Liver (tissue), 9 donors: ENCODE results near the gene B3GNT5. TPM values are rescaled to one million over a fixed set of nuclear protein-coding genes. Genes with fewer than 3 reads are reported as not detected.

Source experiments
- DNase-seq: peaks from one replicate; pipeline ENCODE4 v3.0.0-alpha.2; 2017; ENCODE audit warnings: low spot score
- H3K27ac ChIP-seq, 2 donors: one replicate each; pipeline ENCODE4 v1.7.0; 2013; ENCODE audit warnings: inconsistent platforms in 2 of 2, low read length in 2 of 2, control low read depth in 1 of 2, low read depth in 1 of 2, mild to moderate bottlenecking in 1 of 2
- H3K27me3 ChIP-seq, 4 donors: one replicate each; pipeline versions ENCODE4 v1.6.1 to v1.7.0; 2013; ENCODE audit warnings: low read length in 3 of 4, inconsistent platforms in 1 of 4, mild to moderate bottlenecking in 1 of 4, moderate library complexity in 1 of 4; ENCODE audit not compliant: control insufficient read depth in 4 of 4, insufficient read depth in 4 of 4
- H3K36me3 ChIP-seq, 4 donors: one replicate each; pipeline versions ENCODE4 v1.6.1 to v1.7.0; 2013; ENCODE audit warnings: low read length in 3 of 4, mild to moderate bottlenecking in 3 of 4, low read depth in 1 of 4, moderate library complexity in 1 of 4; ENCODE audit not compliant: control insufficient read depth in 4 of 4, insufficient read depth in 3 of 4
- H3K4me1 ChIP-seq, 4 donors: one replicate each; pipeline versions ENCODE4 v1.6.1 to v1.7.0; 2013; ENCODE audit warnings: low read length in 3 of 4, mild to moderate bottlenecking in 3 of 4, moderate library complexity in 1 of 4; ENCODE audit not compliant: control insufficient read depth in 4 of 4, insufficient read depth in 4 of 4
- H3K4me3 ChIP-seq, 3 donors: one replicate each; pipeline versions ENCODE4 v1.6.1 to v1.7.0; 2013; ENCODE audit warnings: low read length in 3 of 3, control low read depth in 1 of 3, low read depth in 1 of 3, mild to moderate bottlenecking in 1 of 3
- H3K9ac ChIP-seq, 2 donors: one replicate each; pipeline ENCODE4 v1.7.0; 2013; ENCODE audit warnings: low read length in 2 of 2, mild to moderate bottlenecking in 2 of 2, moderate library complexity in 2 of 2, control low read depth in 1 of 2, low read depth in 1 of 2
- H3K9me3 ChIP-seq, 4 donors: one replicate each; pipeline versions ENCODE4 v1.6.1 to v1.7.0; 2013; ENCODE audit warnings: low read length in 3 of 4; ENCODE audit not compliant: control insufficient read depth in 4 of 4
- EGR1 ChIP-seq, 2 donors: IDR thresholded peaks; 2 replicates each; pipeline ENCODE4 v1.6.1; 2016 to 2018; ENCODE audit warnings: antibody characterized with exemption in 2 of 2, low read depth in 2 of 2
- FOXA1 ChIP-seq: IDR thresholded peaks from 2 replicates; pipeline ENCODE4 v1.6.1; 2016; ENCODE audit warnings: antibody characterized with exemption
- FOXA2 ChIP-seq: IDR thresholded peaks from 2 replicates; pipeline ENCODE4 v1.6.1; 2016; ENCODE audit warnings: antibody characterized with exemption
- GABPA ChIP-seq, 2 donors: IDR thresholded peaks in 1 of 2; conservative IDR thresholded peaks in 1 of 2; 2 replicates each; pipeline ENCODE4 v1.6.1; 2016; ENCODE audit warnings: antibody characterized with exemption in 2 of 2, mild to moderate bottlenecking in 1 of 2, moderate library complexity in 1 of 2
- HNF4G ChIP-seq: IDR thresholded peaks from 2 replicates; pipeline ENCODE4 v1.6.1; 2016; ENCODE audit warnings: antibody characterized with exemption
- JUND ChIP-seq, 2 donors: IDR thresholded peaks; 2 replicates each; pipeline ENCODE4 v1.6.1; 2016; ENCODE audit warnings: antibody characterized with exemption in 2 of 2
- NR2F2 ChIP-seq: IDR thresholded peaks from 2 replicates; pipeline ENCODE4 v1.6.1; 2016; ENCODE audit warnings: antibody characterized with exemption
- RAD21 ChIP-seq, 2 donors: IDR thresholded peaks; 2 replicates each; pipeline ENCODE4 v1.6.1; 2016; ENCODE audit warnings: antibody characterized with exemption in 2 of 2, mild to moderate bottlenecking in 2 of 2
- RXRA ChIP-seq, 2 donors: IDR thresholded peaks; 2 replicates each; pipeline ENCODE4 v1.6.1; 2017 to 2018; ENCODE audit warnings: antibody characterized with exemption in 2 of 2, mild to moderate bottlenecking in 1 of 2
- SP1 ChIP-seq: IDR thresholded peaks from 2 replicates; pipeline ENCODE4 v1.6.1; 2018; ENCODE audit warnings: antibody characterized with exemption, mild to moderate bottlenecking
- TAF1 ChIP-seq: conservative IDR thresholded peaks from 2 replicates; pipeline ENCODE4 v1.6.1; 2016; ENCODE audit warnings: antibody characterized with exemption, mild to moderate bottlenecking
- YY1 ChIP-seq: IDR thresholded peaks from 2 replicates; pipeline ENCODE4 v1.6.1; 2016; ENCODE audit warnings: antibody characterized with exemption, mild to moderate bottlenecking
- WGBS: extraction: QIAGEN DNeasy Blood & Tissue Kit; methylation state at CpG from one replicate; pipeline ENCODE4 v1.1.7; 2013; 5-methylcytosine and 5-hydroxymethylcytosine counted together
- polyA plus RNA-seq, 2 donors: library from polyadenylated mRNA; stranded (reverse) in 1 of 2; unstranded in 1 of 2; fragments of 200-250 nt in 1 of 2; fragments of >200 nt in 1 of 2; fragmentation: Nextera tagmentation in 1 of 2; extraction: Ambion mirVana in 1 of 2; gene quantifications; one replicate each; pipeline versions ENCODE4 v1.2.1 to v1.2.3, GENCODE V29; 2013 to 2015
- total RNA-seq, 2 donors: library from RNA; depleted of rRNA; stranded (reverse); fragments of >200 nt; gene quantifications; one replicate each; pipeline ENCODE4 v1.2.3, GENCODE V29; 2014
- TF ChIP-seq, protein P1 (sequence below): IDR thresholded peaks from 2 replicates; pipeline ENCODE4 v1.6.1; 2016; ENCODE audit warnings: antibody characterized with exemption
- TF ChIP-seq, protein P2 (sequence below): IDR thresholded peaks from 2 replicates; pipeline ENCODE4 v1.6.1; 2016; ENCODE audit warnings: antibody characterized with exemption
- TF ChIP-seq, protein P3 (sequence below): fragments of 150-350 bp; IDR thresholded peaks from 2 replicates; pipeline ENCODE4 v1.5.1; 2017; ENCODE audit warnings: improper control_type of control experiment, low read depth, low read length; ENCODE audit not compliant: missing input control
- TF ChIP-seq, protein P4 (sequence below): IDR thresholded peaks from 2 replicates; pipeline ENCODE4 v1.6.1; 2016; ENCODE audit warnings: antibody characterized with exemption
- donor health status: healthy.
- donor health status: healthy.
- donor health status: healthy.
- donor health status: healthy.
- donor health status: healthy.

Gene B3GNT5
- total and polyA plus RNA-seq, 4 donors, result 0.22 to 1.8 (median 0.53) TPM

DNA sequence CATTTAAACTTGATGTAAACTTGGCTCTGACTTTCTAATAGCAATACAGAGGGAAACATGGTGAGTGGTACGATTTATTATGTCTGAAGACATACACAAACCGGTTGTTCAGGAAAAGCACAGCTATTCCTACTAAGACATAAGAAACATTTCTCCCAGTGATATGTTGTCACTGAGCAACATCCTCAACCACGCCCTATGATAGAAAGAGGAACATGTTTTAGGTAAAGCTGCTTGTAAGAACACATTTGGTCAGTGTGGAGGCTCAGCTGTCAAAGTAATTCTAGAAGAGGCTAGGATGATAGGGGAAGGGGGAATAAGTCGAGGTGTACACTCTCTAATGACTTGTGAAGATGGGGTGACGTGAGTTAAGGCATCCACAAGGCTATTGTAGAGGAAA is 42.7 kb upstream of the B3GNT5 start:
- Histone ChIP-seq H3K27ac (peak overlapping the region; percentile 51 to 59), H3K36me3 (no peaks in the 10 kb centered on the region), H3K4me1 (peaks cover 0 to 12% (median 2%) of the 10 kb centered on the region in 4 donors), H3K4me3 (no peak overlapping the region), H3K9ac (no peak overlapping the region), H3K27me3 (no peaks in the 10 kb centered on the region), H3K9me3 (no peaks in the 10 kb centered on the region)
- DNase-seq, result no peak
- 81% methylated on average over 5 of the region's 5 CpGs for WGBS
- TF ChIP-seq GABPA (IDR thresholded peaks at IDR 0.05 in 1 of 2, conservative IDR thresholded peaks at IDR 0.05 in 1 of 2), result no peak
- TF ChIP-seq SP1, result no peak
- no peak for TF ChIP-seq RXRA (IDR thresholded peaks at IDR 0.05)
- no peak for TF ChIP-seq YY1
- no peak for TF ChIP-seq JUND (IDR thresholded peaks at IDR 0.05)
- TF ChIP-seq FOXA2, result no peak
- TF ChIP-seq EGR1 (IDR thresholded peaks at IDR 0.05; ENCODE audit: low read depth in 2 of 2), result no peak

DNA sequence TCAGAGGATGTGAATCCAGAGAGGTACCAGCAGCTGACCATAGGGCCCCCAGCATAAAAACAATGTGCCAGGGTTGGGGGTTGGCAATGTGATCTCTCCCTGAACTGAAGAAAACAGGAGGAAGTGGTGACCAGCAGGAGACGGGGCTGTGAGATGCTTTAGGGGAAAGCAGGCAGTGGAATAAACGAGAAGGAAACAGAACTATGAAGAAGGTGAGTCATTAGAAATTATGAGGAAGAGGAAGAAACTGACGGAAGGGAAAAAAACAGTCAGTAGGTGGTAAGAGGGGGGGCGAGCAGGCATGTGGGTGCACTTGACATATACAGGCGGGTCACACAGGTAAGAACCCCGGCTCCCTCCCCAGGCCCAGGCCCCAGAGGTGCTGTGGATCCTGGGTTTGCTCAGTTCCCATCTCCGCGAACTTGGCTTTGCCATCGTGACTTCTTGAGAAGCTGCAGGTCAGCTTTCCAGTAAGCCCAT is 42.2 kb upstream of the B3GNT5 start:
- Histone ChIP-seq H3K9ac (no peak overlapping the region), H3K4me1 (peaks cover 0 to 12% (median 2%) of the 10 kb centered on the region in 4 donors), H3K4me3 (no peak overlapping the region), H3K27ac (peak overlapping the region; percentile 57 to 59), H3K9me3 (no peaks in the 10 kb centered on the region), H3K27me3 (no peaks in the 10 kb centered on the region), H3K36me3 (no peaks in the 10 kb centered on the region)
- DNase-seq, result no peak
- no peak for TF ChIP-seq TAF1
- no peak for TF ChIP-seq FOXA1
- no peak for TF ChIP-seq SP1
- TF ChIP-seq EGR1 (IDR thresholded peaks at IDR 0.05; ENCODE audit: low read depth in 2 of 2), result no peak
- TF ChIP-seq FOXA2, result no peak
- TF ChIP-seq, protein P1, sequence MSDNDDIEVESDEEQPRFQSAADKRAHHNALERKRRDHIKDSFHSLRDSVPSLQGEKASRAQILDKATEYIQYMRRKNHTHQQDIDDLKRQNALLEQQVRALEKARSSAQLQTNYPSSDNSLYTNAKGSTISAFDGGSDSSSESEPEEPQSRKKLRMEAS, result no peak
- no peak for TF ChIP-seq JUND (IDR thresholded peaks at IDR 0.05)
- no peak for TF ChIP-seq HNF4G
- TF ChIP-seq, protein P2, sequence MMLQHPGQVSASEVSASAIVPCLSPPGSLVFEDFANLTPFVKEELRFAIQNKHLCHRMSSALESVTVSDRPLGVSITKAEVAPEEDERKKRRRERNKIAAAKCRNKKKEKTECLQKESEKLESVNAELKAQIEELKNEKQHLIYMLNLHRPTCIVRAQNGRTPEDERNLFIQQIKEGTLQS, result no peak
- no peak for TF ChIP-seq NR2F2
- TF ChIP-seq, protein P3, sequence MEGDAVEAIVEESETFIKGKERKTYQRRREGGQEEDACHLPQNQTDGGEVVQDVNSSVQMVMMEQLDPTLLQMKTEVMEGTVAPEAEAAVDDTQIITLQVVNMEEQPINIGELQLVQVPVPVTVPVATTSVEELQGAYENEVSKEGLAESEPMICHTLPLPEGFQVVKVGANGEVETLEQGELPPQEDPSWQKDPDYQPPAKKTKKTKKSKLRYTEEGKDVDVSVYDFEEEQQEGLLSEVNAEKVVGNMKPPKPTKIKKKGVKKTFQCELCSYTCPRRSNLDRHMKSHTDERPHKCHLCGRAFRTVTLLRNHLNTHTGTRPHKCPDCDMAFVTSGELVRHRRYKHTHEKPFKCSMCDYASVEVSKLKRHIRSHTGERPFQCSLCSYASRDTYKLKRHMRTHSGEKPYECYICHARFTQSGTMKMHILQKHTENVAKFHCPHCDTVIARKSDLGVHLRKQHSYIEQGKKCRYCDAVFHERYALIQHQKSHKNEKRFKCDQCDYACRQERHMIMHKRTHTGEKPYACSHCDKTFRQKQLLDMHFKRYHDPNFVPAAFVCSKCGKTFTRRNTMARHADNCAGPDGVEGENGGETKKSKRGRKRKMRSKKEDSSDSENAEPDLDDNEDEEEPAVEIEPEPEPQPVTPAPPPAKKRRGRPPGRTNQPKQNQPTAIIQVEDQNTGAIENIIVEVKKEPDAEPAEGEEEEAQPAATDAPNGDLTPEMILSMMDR, result no peak
- no peak for TF ChIP-seq RAD21 (IDR thresholded peaks at IDR 0.05)
- TF ChIP-seq GABPA (IDR thresholded peaks at IDR 0.05 in 1 of 2, conservative IDR thresholded peaks at IDR 0.05 in 1 of 2), result no peak
- TF ChIP-seq RXRA (IDR thresholded peaks at IDR 0.05), result no peak
- no peak for TF ChIP-seq YY1
- TF ChIP-seq, protein P4, sequence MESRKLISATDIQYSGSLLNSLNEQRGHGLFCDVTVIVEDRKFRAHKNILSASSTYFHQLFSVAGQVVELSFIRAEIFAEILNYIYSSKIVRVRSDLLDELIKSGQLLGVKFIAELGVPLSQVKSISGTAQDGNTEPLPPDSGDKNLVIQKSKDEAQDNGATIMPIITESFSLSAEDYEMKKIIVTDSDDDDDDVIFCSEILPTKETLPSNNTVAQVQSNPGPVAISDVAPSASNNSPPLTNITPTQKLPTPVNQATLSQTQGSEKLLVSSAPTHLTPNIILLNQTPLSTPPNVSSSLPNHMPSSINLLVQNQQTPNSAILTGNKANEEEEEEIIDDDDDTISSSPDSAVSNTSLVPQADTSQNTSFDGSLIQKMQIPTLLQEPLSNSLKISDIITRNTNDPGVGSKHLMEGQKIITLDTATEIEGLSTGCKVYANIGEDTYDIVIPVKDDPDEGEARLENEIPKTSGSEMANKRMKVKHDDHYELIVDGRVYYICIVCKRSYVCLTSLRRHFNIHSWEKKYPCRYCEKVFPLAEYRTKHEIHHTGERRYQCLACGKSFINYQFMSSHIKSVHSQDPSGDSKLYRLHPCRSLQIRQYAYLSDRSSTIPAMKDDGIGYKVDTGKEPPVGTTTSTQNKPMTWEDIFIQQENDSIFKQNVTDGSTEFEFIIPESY, result no peak
- 71% methylated on average over 9 of the region's 9 CpGs for WGBS
